B cell (primary cell): ENCODE results near the gene NBPF3.

Experiments
- EZH2 ChIP-seq: IDR thresholded peaks from 2 replicates; pipeline ENCODE4 v1.6.1; 2012; ENCODE audit warnings: borderline replicate concordance, low read depth, mild to moderate bottlenecking, moderate library complexity, low read length; ENCODE audit not compliant: insufficient read depth, poor library complexity, severe bottlenecking
- TF ChIP-seq, protein P1 (sequence below): fragments of 200-600 bp; IDR thresholded peaks from one replicate; pipeline ENCODE4 v1.8.0; 2022; ENCODE audit warnings: antibody characterized with exemption, mild to moderate bottlenecking

DNA sequence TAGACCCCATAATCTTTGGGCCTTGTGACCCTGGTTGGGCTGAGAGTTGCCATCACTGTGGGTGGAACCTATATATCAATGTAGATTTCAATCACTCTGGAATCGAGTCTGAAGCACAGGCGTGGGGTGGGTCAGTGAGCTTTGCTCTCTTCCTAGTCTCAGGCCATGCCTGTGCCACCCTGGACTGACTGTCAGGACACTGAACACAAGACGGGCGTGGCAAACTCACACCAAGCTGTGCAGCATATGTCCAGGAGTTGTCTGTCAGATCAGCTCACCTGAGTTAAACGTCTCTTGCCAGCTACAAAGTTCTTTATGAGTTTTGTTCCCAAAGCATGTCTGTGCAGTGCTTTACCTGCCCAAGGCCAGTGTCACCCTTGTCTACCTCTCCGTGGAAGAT, 38.4 kb downstream of the NBPF3 start:
- TF ChIP-seq, protein P1, sequence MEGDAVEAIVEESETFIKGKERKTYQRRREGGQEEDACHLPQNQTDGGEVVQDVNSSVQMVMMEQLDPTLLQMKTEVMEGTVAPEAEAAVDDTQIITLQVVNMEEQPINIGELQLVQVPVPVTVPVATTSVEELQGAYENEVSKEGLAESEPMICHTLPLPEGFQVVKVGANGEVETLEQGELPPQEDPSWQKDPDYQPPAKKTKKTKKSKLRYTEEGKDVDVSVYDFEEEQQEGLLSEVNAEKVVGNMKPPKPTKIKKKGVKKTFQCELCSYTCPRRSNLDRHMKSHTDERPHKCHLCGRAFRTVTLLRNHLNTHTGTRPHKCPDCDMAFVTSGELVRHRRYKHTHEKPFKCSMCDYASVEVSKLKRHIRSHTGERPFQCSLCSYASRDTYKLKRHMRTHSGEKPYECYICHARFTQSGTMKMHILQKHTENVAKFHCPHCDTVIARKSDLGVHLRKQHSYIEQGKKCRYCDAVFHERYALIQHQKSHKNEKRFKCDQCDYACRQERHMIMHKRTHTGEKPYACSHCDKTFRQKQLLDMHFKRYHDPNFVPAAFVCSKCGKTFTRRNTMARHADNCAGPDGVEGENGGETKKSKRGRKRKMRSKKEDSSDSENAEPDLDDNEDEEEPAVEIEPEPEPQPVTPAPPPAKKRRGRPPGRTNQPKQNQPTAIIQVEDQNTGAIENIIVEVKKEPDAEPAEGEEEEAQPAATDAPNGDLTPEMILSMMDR, result no peak
- no peak for TF ChIP-seq EZH2
